RWPE2 (cell line): ENCODE measurements around the gene TAF1B.

Source experiments
- ATAC-seq: fragments of 200-7000 bp; cut with Tn5 transposase; 3 replicates; pipeline ENCODE4 v1.9.1; 2021; ENCODE audit warnings: low read depth
- DNase-seq: peaks from one replicate; pipeline ENCODE4 v3.0.0-alpha.2; 2020; ENCODE audit warnings: low spot score
- H3K27ac ChIP-seq: fragments of 450-650 bp; 2 replicates; pipeline ENCODE4 v1.5.1; 2017; ENCODE audit warnings: mild to moderate bottlenecking; ENCODE audit not compliant: poor library complexity, severe bottlenecking
- H3K27me3 ChIP-seq: fragments of 250-450 bp; sonication (Bioruptor Pico); 2 replicates; pipeline ENCODE4 v1.5.1; 2021; ENCODE audit warnings: mild to moderate bottlenecking, moderate library complexity; ENCODE audit not compliant: insufficient read depth, poor library complexity, severe bottlenecking
- H3K36me3 ChIP-seq: fragments of 250-450 bp; sonication (Bioruptor Pico); 2 replicates; pipeline ENCODE4 v1.5.1; 2020; ENCODE audit warnings: low read depth, mild to moderate bottlenecking, moderate library complexity
- H3K4me1 ChIP-seq: fragments of 250-450 bp; sonication (Bioruptor Pico); 2 replicates; pipeline ENCODE4 v1.5.1; 2021; ENCODE audit warnings: mild to moderate bottlenecking, moderate library complexity; ENCODE audit not compliant: insufficient read depth, poor library complexity, severe bottlenecking
- H3K4me3 ChIP-seq: fragments of 250-450 bp; sonication (Bioruptor Pico); 2 replicates; pipeline ENCODE4 v1.5.1; 2021; ENCODE audit warnings: mild to moderate bottlenecking, moderate library complexity; ENCODE audit not compliant: severe bottlenecking
- H3K9me3 ChIP-seq: fragments of 250-450 bp; sonication (Bioruptor Pico); 2 replicates; pipeline ENCODE4 v1.5.1; 2021; ENCODE audit warnings: mild to moderate bottlenecking, moderate library complexity; ENCODE audit not compliant: severe bottlenecking
- CTCF ChIP-seq: fragments of 450-650 bp; IDR thresholded peaks from one replicate; pipeline ENCODE4 v1.5.1; 2017; ENCODE audit warnings: mild to moderate bottlenecking, moderate library complexity; ENCODE audit not compliant: poor library complexity, severe bottlenecking

Gene TAF1B

GRCh38 chr2:9949992-9950520, 106.8 kb downstream of the TAF1B start:
- Histone ChIP-seq H3K36me3 (no peaks in the 10 kb centered on the region), H3K27ac (no peak overlapping the region), H3K4me3 (no peak overlapping the region), H3K27me3 (no peaks in the 10 kb centered on the region), H3K4me1 (no peaks in the 10 kb centered on the region), H3K9me3 (no peaks in the 10 kb centered on the region)
- no peak for TF ChIP-seq CTCF
- DNase-seq (no peak), ATAC-seq (no peak)

GRCh38 chr2:9950521-9951271, 107.4 kb downstream of the TAF1B start:
- H3K4me3 ChIP-seq: peak overlapping the region; percentile 77
- no peak overlapping the region for H3K27ac ChIP-seq
- H3K4me1 ChIP-seq: no peaks in the 10 kb centered on the region
- no peaks in the 10 kb centered on the region for H3K27me3 ChIP-seq
- DNase-seq: no peak
- ATAC-seq: peak; percentile 37
- TF ChIP-seq CTCF: peak; percentile 28
- no peaks in the 10 kb centered on the region for H3K36me3 ChIP-seq
- H3K9me3 ChIP-seq: no peaks in the 10 kb centered on the region

GRCh38 chr2:9951272-9951521, 107.9 kb downstream of the TAF1B start:
- H3K9me3 ChIP-seq: no peaks in the 10 kb centered on the region
- no peaks in the 10 kb centered on the region for H3K36me3 ChIP-seq
- H3K4me3 ChIP-seq: peak overlapping the region; percentile 77
- no peaks in the 10 kb centered on the region for H3K27me3 ChIP-seq
- ATAC-seq (no peak), DNase-seq (no peak)
- TF ChIP-seq CTCF: peak; percentile 4
- H3K4me1 ChIP-seq: no peaks in the 10 kb centered on the region
- no peak overlapping the region for H3K27ac ChIP-seq

GRCh38 chr2:9951522-9952285, 108.4 kb downstream of the TAF1B start, which contains the start of gene GRHL1:
Gene GRHL1, plus strand, starts transcription at chr2:9951693. Its CDS starts 141 bp downstream, at chr2:9951834.
- Histone ChIP-seq H3K4me1 (no peaks in the 10 kb centered on the region), H3K36me3 (no peaks in the 10 kb centered on the region), H3K4me3 (peak within 1 kb of the TSS; percentile 77), H3K9me3 (no peaks in the 10 kb centered on the region), H3K27ac (no peak within 1 kb of the TSS), H3K27me3 (no peaks in the 10 kb centered on the region)
- no peak for TF ChIP-seq CTCF
- DNase-seq (peak; percentile 82), ATAC-seq (peak; percentile 93)
